HEK293T (cell line): ENCODE data around the gene TXNL4A.
"Not testable (repeated sequence)": the region's sequence is repeated elsewhere in the genome, so short reads cannot be mapped to it uniquely, and the experiment has no call there.

Source experiments
- CTCF ChIA-PET: fragments of 350-600 bp; formaldehyde crosslinking; extraction: SDS; loops from one replicate; lab custom pipeline; 2021; ENCODE audit warnings: antibody characterized with exemption, inconsistent platforms; lab: Yijun Ruan, JAX
- POLR2A ChIA-PET: fragments of 350-600 bp; formaldehyde crosslinking; extraction: SDS; loops from one replicate; lab custom pipeline; 2020; ENCODE audit warnings: antibody characterized with exemption, inconsistent platforms; lab: Yijun Ruan, JAX
- DNase-seq: peaks from one replicate; pipeline ENCODE4 v3.0.0; 2012; ENCODE audit warnings: mixed read lengths; ENCODE audit errors: extremely low spot score
- ARNT ChIP-seq: fragments of 450-650 bp; IDR thresholded peaks from 2 replicates; pipeline ENCODE4 v1.6.1; 2017; ENCODE audit warnings: mild to moderate bottlenecking
- BHLHE40 ChIP-seq: fragments of 450-650 bp; IDR thresholded peaks from 2 replicates; pipeline ENCODE4 v1.6.1; 2016; ENCODE audit warnings: mild to moderate bottlenecking, moderate library complexity, borderline replicate concordance
- CTBP1 ChIP-seq: fragments of 450-650 bp; IDR thresholded peaks from 2 replicates; pipeline ENCODE4 v1.6.1; 2016; ENCODE audit warnings: borderline replicate concordance
- ELF4 ChIP-seq: fragments of 450-650 bp; IDR thresholded peaks from 2 replicates; pipeline ENCODE4 v1.6.1; 2017; ENCODE audit warnings: antibody characterized with exemption
- FOXA1 ChIP-seq: fragments of 450-650 bp; IDR thresholded peaks from 2 replicates; pipeline ENCODE4 v1.6.1; 2016; ENCODE audit warnings: mild to moderate bottlenecking
- FOXK2 ChIP-seq: fragments of 450-650 bp; IDR thresholded peaks from 2 replicates; pipeline ENCODE4 v1.6.1; 2016; ENCODE audit warnings: mild to moderate bottlenecking
- FOXM1 ChIP-seq: fragments of 450-650 bp; IDR thresholded peaks from 2 replicates; pipeline ENCODE4 v1.6.1; 2017; ENCODE audit warnings: mild to moderate bottlenecking, borderline replicate concordance
- HDGF ChIP-seq: fragments of 450-650 bp; IDR thresholded peaks from 2 replicates; pipeline ENCODE4 v1.6.1; 2017; ENCODE audit warnings: antibody characterized with exemption, borderline replicate concordance
- L3MBTL2 ChIP-seq: fragments of 450-650 bp; conservative IDR thresholded peaks from 2 replicates; pipeline ENCODE4 v1.6.1; 2016; ENCODE audit warnings: mild to moderate bottlenecking
- LEF1 ChIP-seq: fragments of 450-650 bp; IDR thresholded peaks from 2 replicates; pipeline ENCODE4 v1.6.1; 2017; ENCODE audit warnings: mild to moderate bottlenecking, borderline replicate concordance
- NFRKB ChIP-seq: fragments of 450-650 bp; IDR thresholded peaks from 2 replicates; pipeline ENCODE4 v1.6.1; 2016; ENCODE audit warnings: mild to moderate bottlenecking, moderate library complexity
- SP1 ChIP-seq: fragments of 450-650 bp; IDR thresholded peaks from 2 replicates; pipeline ENCODE4 v1.6.1; 2017
- SUZ12 ChIP-seq: fragments of 450-650 bp; IDR thresholded peaks from 2 replicates; pipeline ENCODE4 v1.6.1; 2016; ENCODE audit warnings: mild to moderate bottlenecking
- TARDBP ChIP-seq: fragments of 450-650 bp; IDR thresholded peaks from 2 replicates; pipeline ENCODE4 v1.6.1; 2016
- ZNF384 ChIP-seq: fragments of 450-650 bp; IDR thresholded peaks from 2 replicates; pipeline ENCODE4 v1.6.1; 2016
- TF ChIP-seq, protein P1 (sequence below): fragments of 450-650 bp; IDR thresholded peaks from 2 replicates; pipeline ENCODE4 v1.6.1; 2016

TXNL4A gene

DNA sequence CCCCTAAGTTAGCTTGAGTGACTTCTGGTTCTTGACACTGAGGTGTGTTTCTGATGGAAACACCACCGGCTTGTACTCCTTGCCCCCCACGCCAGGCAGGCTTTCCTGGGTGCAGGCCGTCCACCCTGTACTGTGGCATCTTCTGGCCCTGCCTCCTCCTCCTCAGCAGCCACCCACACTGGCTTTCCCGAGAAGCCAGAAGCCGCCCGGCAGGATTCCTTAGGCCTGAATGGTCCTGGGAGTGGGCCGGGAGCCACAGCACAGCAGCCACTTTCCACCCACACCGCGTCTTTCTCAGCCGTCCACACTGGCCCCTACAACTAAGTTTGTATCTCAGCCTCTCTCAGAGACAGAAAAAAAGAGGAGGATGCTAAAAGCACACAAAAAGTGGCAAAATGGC is 26.1 kb downstream of the TXNL4A start:
- TF ChIP-seq HDGF (no peak), TARDBP (no peak), SP1 (no peak), LEF1 (no peak), ZNF384 (no peak), ELF4 (no peak), ARNT (no peak), FOXM1 (no peak), BHLHE40 (no peak), NFRKB (no peak), L3MBTL2 (no peak), CTBP1 (no peak), FOXK2 (no peak), SUZ12 (no peak), FOXA1 (no peak)
- TF ChIP-seq, protein P1, sequence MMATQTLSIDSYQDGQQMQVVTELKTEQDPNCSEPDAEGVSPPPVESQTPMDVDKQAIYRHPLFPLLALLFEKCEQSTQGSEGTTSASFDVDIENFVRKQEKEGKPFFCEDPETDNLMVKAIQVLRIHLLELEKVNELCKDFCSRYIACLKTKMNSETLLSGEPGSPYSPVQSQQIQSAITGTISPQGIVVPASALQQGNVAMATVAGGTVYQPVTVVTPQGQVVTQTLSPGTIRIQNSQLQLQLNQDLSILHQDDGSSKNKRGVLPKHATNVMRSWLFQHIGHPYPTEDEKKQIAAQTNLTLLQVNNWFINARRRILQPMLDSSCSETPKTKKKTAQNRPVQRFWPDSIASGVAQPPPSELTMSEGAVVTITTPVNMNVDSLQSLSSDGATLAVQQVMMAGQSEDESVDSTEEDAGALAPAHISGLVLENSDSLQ: no peak
- ChIA-PET CTCF (no interaction called here), POLR2A (interaction anchor here (0.7 kb wide), 1 partner anchor 11 kb away, joined by 3 read pairs; the partner anchor contains the start of gene SLC66A2)
- DNase-seq: no peak

DNA sequence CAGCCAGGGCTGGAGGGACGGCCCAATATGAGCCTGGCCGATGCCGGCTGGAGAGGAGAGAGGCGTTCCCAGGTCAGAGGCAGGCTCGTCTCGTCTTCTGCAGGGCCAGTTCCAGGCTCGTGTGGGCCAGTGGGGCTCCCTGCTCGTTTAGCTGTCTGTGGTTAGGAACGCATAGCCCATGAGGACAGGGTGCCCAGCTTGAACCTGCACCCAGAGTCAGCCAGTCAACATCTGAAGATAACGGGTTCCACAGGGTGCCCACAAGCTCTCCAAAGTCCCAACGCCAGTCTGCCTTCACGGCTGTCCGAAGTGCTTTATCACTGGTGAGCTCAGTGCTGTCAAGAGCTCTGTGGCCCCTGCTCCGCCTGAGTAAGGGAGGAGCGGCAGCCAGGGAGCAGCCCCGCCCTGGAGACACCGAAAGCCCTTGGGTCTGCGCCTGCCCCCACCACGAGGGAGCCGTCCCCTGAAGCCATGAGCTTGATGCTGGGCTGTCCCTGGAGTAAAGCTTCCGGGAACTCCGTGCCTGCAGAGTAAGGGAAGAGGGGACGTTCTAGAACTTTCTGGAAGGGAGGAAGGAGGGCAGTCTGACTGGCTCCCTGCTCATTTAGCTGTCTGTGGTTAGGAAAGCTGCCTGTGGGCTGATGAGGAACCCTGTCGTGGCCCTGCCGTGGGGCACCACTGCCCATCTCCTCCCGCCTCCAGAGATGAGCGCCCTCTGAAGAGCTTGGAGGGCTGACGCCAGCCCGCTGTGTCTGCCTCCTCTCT is 26.7 kb downstream of the TXNL4A start:
- ChIA-PET CTCF (no interaction called here), POLR2A (interaction anchor here (0.7 kb wide), 1 partner anchor 10 kb away, joined by 3 read pairs; the partner anchor contains the start of gene SLC66A2)
- TF ChIP-seq BHLHE40: no peak
- no peak for TF ChIP-seq ELF4
- no peak for TF ChIP-seq TARDBP
- TF ChIP-seq NFRKB: no peak
- DNase-seq: no peak

- ChIA-PET POLR2A (no interaction called here), CTCF (no interaction called here)
- no peak for DNase-seq
- TF ChIP-seq FOXK2 (no peak), ZNF384 (no peak), HDGF (no peak), ARNT (no peak), CTBP1 (no peak), SP1 (no peak)
These were observed 27.3 kb downstream of the TXNL4A start for GRCh38 chr18:79960921-79961526.

GRCh38 chr18:79960161-79960801 is 28.1 kb downstream of the TXNL4A start:
- DNase-seq, POLR2A ChIA-PET, CTCF ChIA-PET: not testable (repeated sequence)

DNA sequence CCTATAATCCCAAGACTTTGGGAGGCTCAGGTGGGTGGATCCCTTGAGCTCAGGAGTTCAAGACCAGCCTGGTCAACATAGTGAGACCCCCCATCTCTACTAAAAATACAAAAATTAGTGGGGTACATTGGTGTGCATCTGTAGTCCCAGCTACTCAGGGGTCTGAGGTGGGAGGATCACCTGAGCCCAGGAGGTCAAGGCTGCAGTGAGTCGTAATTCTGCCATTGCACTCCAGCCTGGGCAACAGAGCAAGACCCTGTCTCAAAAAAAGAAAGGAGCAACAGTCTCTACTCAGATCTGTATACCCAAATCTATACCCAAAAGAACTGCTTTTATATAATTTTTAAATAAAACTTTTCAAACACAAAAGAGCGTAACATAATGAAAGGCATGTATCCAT is 29.4 kb downstream of the TXNL4A start:
- CTCF ChIA-PET: no interaction called here
- POLR2A ChIA-PET: no interaction called here
- no peak for TF ChIP-seq FOXA1
- no peak for TF ChIP-seq ARNT
- no peak for DNase-seq

DNA sequence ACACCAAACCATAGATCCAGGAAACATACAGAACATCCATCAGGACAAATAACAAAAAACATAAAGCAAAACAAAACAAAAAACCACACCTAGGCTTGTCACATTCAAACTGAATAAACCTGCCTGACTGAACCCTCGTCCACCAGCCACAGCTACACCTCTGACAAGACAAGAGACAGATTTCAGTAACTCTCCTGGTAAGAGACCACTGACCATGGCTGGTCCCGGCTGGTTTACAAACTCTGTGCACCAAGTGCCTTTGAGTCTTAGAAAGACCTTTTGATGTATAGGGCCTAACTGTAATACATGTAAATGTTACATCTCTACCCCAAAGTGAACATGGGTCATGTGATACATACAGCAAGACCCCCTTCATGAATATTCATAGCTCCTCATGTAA is 32.1 kb downstream of the TXNL4A start:
- ChIA-PET CTCF (no interaction called here), POLR2A (no interaction called here)
- TF ChIP-seq ZNF384 (no peak), SP1 (no peak), FOXA1 (no peak), BHLHE40 (no peak), CTBP1 (no peak), NFRKB (no peak), FOXK2 (no peak), ELF4 (no peak), L3MBTL2 (no peak), SUZ12 (no peak), FOXM1 (no peak), LEF1 (no peak), ARNT (no peak), HDGF (no peak), TARDBP (no peak)
- TF ChIP-seq, protein P1: no peak
- DNase-seq: no peak
